IMR-90 (cell line): ENCODE data around the gene PHF14. TPM values are rescaled to one million over a fixed set of nuclear protein-coding genes. Genes with fewer than 3 reads are reported as not detected.
"Not testable (repeated sequence)": the region's sequence is repeated elsewhere in the genome, so short reads cannot be mapped to it uniquely, and the experiment has no call there.

Experiments
- ATAC-seq: fragments of 200-7000 bp; cut with Tn5 transposase; 2 replicates; pipeline ENCODE4 v1.9.1; 2020; ENCODE audit warnings: low read depth, mild to moderate bottlenecking, moderate library complexity
- BruUV-seq: library from RNA; stranded (reverse); fragments of 400-500 nt; replicated peaks from 2 replicates; lab custom pipeline; 2021; lab: Mats Ljungman, UMichigan
- CTCF ChIA-PET: fragments of 300-600 bp; formaldehyde crosslinking; extraction: SDS; loops from one replicate; lab custom pipeline; 2021; ENCODE audit warnings: antibody characterized with exemption; lab: Yijun Ruan, JAX
- POLR2A ChIA-PET: fragments of 300-600 bp; sonication (Branson Sonifier 250); formaldehyde crosslinking; loops from one replicate; lab custom pipeline; 2022; ENCODE audit warnings: antibody characterized with exemption; ENCODE audit not compliant: unreplicated experiment; lab: Charles Lee
- DNase-seq: peaks from one replicate; pipeline ENCODE4 v3.0.0; 2013
- H2AFZ ChIP-seq: replicated peaks from 2 replicates; pipeline ENCODE3; 2013; ENCODE audit warnings: low read length, mild to moderate bottlenecking; ENCODE audit not compliant: poor library complexity
- H2AK5ac ChIP-seq: 2 replicates; pipeline ENCODE4 v1.6.1; 2013; ENCODE audit warnings: low read depth, low read length, inconsistent platforms
- H2AK9ac ChIP-seq: replicated peaks from 2 replicates; pipeline ENCODE3; 2013; ENCODE audit warnings: mild to moderate bottlenecking, low read depth, low read length, moderate library complexity; ENCODE audit not compliant: poor library complexity
- H2BK120ac ChIP-seq: 2 replicates; pipeline ENCODE4 v1.6.1; 2013; ENCODE audit warnings: low read depth, low read length, inconsistent platforms
- H2BK15ac ChIP-seq: 3 replicates; pipeline ENCODE4 v1.6.1; 2013; ENCODE audit warnings: low read depth, low read length, inconsistent platforms
- H2BK20ac ChIP-seq: 2 replicates; pipeline ENCODE4 v1.6.1; 2013; ENCODE audit warnings: low read depth, mild to moderate bottlenecking, inconsistent platforms, low read length, moderate library complexity
- H2BK5ac ChIP-seq: 2 replicates; pipeline ENCODE4 v1.6.1; 2013; ENCODE audit warnings: mild to moderate bottlenecking, low read depth, low read length, inconsistent platforms; ENCODE audit not compliant: poor library complexity, severe bottlenecking
- H3K14ac ChIP-seq: replicated peaks from 2 replicates; pipeline ENCODE4 v1.6.1; 2013; ENCODE audit warnings: low read depth, low read length, inconsistent platforms
- H3K18ac ChIP-seq: 2 replicates; pipeline ENCODE4 v1.6.1; 2013; ENCODE audit warnings: low read depth, low read length, control low read depth
- H3K23ac ChIP-seq: 2 replicates; pipeline ENCODE4 v1.6.1; 2013; ENCODE audit warnings: low read depth, low read length, inconsistent platforms
- H3K27ac ChIP-seq: 2 replicates; pipeline ENCODE4 v1.5.1; 2013; ENCODE audit warnings: mild to moderate bottlenecking, control low read depth, low read length; ENCODE audit not compliant: insufficient read depth
- H3K27me3 ChIP-seq: 2 replicates; pipeline ENCODE4 v1.6.1; 2013; ENCODE audit warnings: low read length; ENCODE audit not compliant: control insufficient read depth, insufficient read depth
- H3K36me3 ChIP-seq: 2 replicates; pipeline ENCODE4 v1.6.1; 2013; ENCODE audit warnings: low read length, mixed read lengths; ENCODE audit not compliant: control insufficient read depth, insufficient read depth
- H3K4ac ChIP-seq: 2 replicates; pipeline ENCODE4 v1.6.1; 2013; ENCODE audit warnings: low read depth, low read length, inconsistent platforms
- H3K4me1 ChIP-seq: 2 replicates; pipeline ENCODE4 v1.6.1; 2013; ENCODE audit warnings: low read length, mixed read lengths; ENCODE audit not compliant: control insufficient read depth, insufficient read depth
- H3K4me2 ChIP-seq: 2 replicates; pipeline ENCODE4 v1.6.1; 2013; ENCODE audit warnings: low read depth, mild to moderate bottlenecking, control low read depth, low read length, moderate library complexity
- H3K4me3 ChIP-seq: 2 replicates; pipeline ENCODE4 v1.5.1; 2013; ENCODE audit warnings: low read depth, mild to moderate bottlenecking, control low read depth, low read length, moderate library complexity; ENCODE audit not compliant: insufficient read depth
- H3K56ac ChIP-seq: 2 replicates; pipeline ENCODE4 v1.6.1; 2013; ENCODE audit warnings: low read length, inconsistent platforms; ENCODE audit not compliant: insufficient read depth; ENCODE audit errors: extremely low read depth
- H3K79me1 ChIP-seq, 2 experiments: 2 replicates each; pipeline ENCODE4 v1.6.1; 2013; ENCODE audit warnings: low read length in 2 of 2, inconsistent platforms in 1 of 2, low read depth in 1 of 2
- H3K9ac ChIP-seq: 2 replicates; pipeline ENCODE4 v1.6.1; 2013; ENCODE audit warnings: low read depth, low read length, control low read depth
- H3K9me1 ChIP-seq: 2 replicates; pipeline ENCODE4 v1.6.1; 2013; ENCODE audit warnings: low read length, inconsistent platforms; ENCODE audit not compliant: insufficient read depth
- H3K9me3 ChIP-seq: 2 replicates; pipeline ENCODE4 v1.6.1; 2013; ENCODE audit warnings: low read length; ENCODE audit not compliant: control insufficient read depth, insufficient read depth
- H4K20me1 ChIP-seq: 2 replicates; pipeline ENCODE4 v1.6.1; 2013; ENCODE audit warnings: low read length, inconsistent platforms; ENCODE audit not compliant: insufficient read depth
- H4K5ac ChIP-seq: 2 replicates; pipeline ENCODE4 v1.6.1; 2013; ENCODE audit warnings: mild to moderate bottlenecking, low read depth, low read length, control low read depth
- H4K8ac ChIP-seq, 2 experiments: 2 replicates each; pipeline ENCODE4 v1.6.1; 2013; ENCODE audit warnings: low read depth in 2 of 2, low read length in 2 of 2, control low read depth in 1 of 2, inconsistent platforms in 1 of 2
- H4K91ac ChIP-seq: 2 replicates; pipeline ENCODE4 v1.6.1; 2013; ENCODE audit warnings: low read depth, low read length, inconsistent platforms; ENCODE audit not compliant: insufficient read depth
- CEBPB ChIP-seq: IDR thresholded peaks from 2 replicates; pipeline ENCODE4 v1.6.1; 2012; ENCODE audit warnings: low read depth, low read length, improper control_type of control experiment
- ELK1 ChIP-seq: fragments of 150-350 bp; IDR thresholded peaks from 2 replicates; pipeline ENCODE4 v1.6.1; 2016; ENCODE audit warnings: low read depth, mild to moderate bottlenecking, low read length, moderate library complexity, borderline replicate concordance
- MXI1 ChIP-seq: IDR thresholded peaks from 2 replicates; pipeline ENCODE4 v1.6.1; 2012; ENCODE audit warnings: low read depth, mild to moderate bottlenecking, low read length, moderate library complexity, borderline replicate concordance
- POLR2A ChIP-seq: IDR thresholded peaks from 2 replicates; pipeline ENCODE4 v1.6.1; 2012; ENCODE audit warnings: mild to moderate bottlenecking, low read depth, low read length
- WGBS, 2 experiments: methylation state at CpG; one replicate each; pipeline versions ENCODE4 v1.1.5 to v1.1.7; 2013; ENCODE audit warnings: missing lambda C conversion rate in 2 of 2; ENCODE audit not compliant: insufficient read length in 1 of 2; ENCODE audit errors: extremely low coverage in 2 of 2; 5-methylcytosine and 5-hydroxymethylcytosine counted together
- dilution Hi-C: fragments of 300-500 bp; cut with HindIII; formaldehyde crosslinking; loops from one replicate; pipeline ENCODE4 v1.14.3; 2018; ENCODE audit warnings: low sequenced_read_pairs; ENCODE audit not compliant: unreplicated experiment
- in situ Hi-C: fragments of 300-500 bp; cut with MboI; formaldehyde crosslinking; loops from 3 replicates; pipeline ENCODE4 v1.14.3; 2019; ENCODE audit warnings: low sequenced_read_pairs, inconsistent platforms, mixed read lengths
- intact Hi-C: fragments of 100-400 bp; cut with micrococcal nuclease; formaldehyde crosslinking; loops from 2 replicates; pipeline ENCODE4 v1.10.0; 2022
- polyA plus RNA-seq, 3 experiments: library from polyadenylated mRNA; depleted of rRNA; stranded (reverse); fragments of >200 nt; gene quantifications; 2 replicates each; pipeline ENCODE4 v1.2.3, GENCODE V29; 2012; ENCODE audit warnings: low replicate concordance in 1 of 3
- total RNA-seq: library from RNA; depleted of rRNA; stranded (reverse); fragments of >200 nt; gene quantifications from 2 replicates; pipeline ENCODE4 v1.2.3, GENCODE V29; 2012

The PHF14 gene
- total and polyA plus RNA-seq, 2 of the 4 experiments (the other 2 are of a cell fraction): 8.7 to 17.2 TPM

- TF ChIP-seq ELK1 (no peak), MXI1 (no peak), POLR2A (no peak), CEBPB (no peak)
Observed at GRCh38 chr7:10950494-10950893, 23.2 kb upstream of the PHF14 start (continued).

DNA sequence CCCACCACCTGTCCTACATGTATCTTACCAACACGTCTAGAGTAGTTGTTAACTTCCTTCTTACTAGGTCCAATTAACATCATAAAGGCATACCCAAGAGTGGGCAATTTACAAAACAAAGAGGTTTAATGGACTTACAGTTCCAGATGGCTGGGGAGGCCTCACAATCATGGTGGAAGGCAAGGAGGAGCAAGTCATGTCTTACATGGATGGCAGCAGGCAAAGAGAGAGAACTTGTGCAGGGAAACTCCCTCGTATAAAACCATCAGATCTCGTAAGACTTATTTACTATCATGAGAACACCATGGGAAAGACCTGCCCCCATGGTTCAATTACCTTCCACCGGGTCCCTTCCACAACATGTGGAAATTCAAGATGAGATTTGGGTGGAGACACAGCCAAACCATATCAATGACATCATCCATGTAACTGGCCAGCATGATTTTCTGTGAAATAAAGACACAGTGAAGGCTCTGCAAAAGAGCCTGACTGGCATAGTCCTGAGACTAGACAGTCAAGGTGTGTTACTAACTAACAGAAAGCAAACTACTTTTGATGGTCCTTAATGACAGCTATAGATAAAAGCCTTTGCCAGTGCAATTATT is 22.6 kb upstream of the PHF14 start:
- H4K91ac ChIP-seq, H2AK9ac ChIP-seq, H3K79me1 ChIP-seq, H2BK120ac ChIP-seq, H3K4me3 ChIP-seq, ATAC-seq, H4K5ac ChIP-seq, H3K4me2 ChIP-seq, H3K4me1 ChIP-seq, H2BK5ac ChIP-seq, BruUV-seq, H2AK5ac ChIP-seq, H3K27me3 ChIP-seq, H3K4ac ChIP-seq, H3K9ac ChIP-seq, intact Hi-C loops, H4K20me1 ChIP-seq, H2BK20ac ChIP-seq, POLR2A ChIA-PET, H3K27ac ChIP-seq, CTCF ChIA-PET, H3K9me3 ChIP-seq, H3K18ac ChIP-seq, H3K14ac ChIP-seq, H3K9me1 ChIP-seq, H4K8ac ChIP-seq, dilution Hi-C loops, DNase-seq, H2BK15ac ChIP-seq, H3K56ac ChIP-seq, in situ Hi-C loops, H3K36me3 ChIP-seq, H3K23ac ChIP-seq, H2AFZ ChIP-seq: not testable (repeated sequence)
- WGBS, 2 experiments: no CpG with 5 or more reads among the region's 4 CpGs
